IPS DF 4.7 (cell line): ENCODE results near the gene SYNE1.
"Not testable (repeated sequence)": the region's sequence is repeated elsewhere in the genome, so short reads cannot be mapped to it uniquely, and the experiment has no call there.

Experiments used
- DNase-seq: peaks from one replicate; pipeline ENCODE4 v3.0.0-alpha.2; 2013; ENCODE audit warnings: low spot score; ENCODE audit errors: extremely low read depth

Gene SYNE1

GRCh38 chr6:152566103-152566875, 70.9 kb downstream of the SYNE1 start:
- DNase-seq, result no peak

GRCh38 chr6:152563177-152563576, 74.0 kb downstream of the SYNE1 start:
- DNase-seq, result no peak

- DNase-seq, result not testable (repeated sequence)
These were observed 78.4 kb downstream of the SYNE1 start for GRCh38 chr6:152558798-152559197.

- DNase-seq, result no peak
These were observed 79.7 kb downstream of the SYNE1 start for GRCh38 chr6:152557502-152557901.

- no peak for DNase-seq
These were observed 82.3 kb downstream of the SYNE1 start for GRCh38 chr6:152554851-152555250.

- peak; percentile 62 for DNase-seq
These were observed 84.4 kb downstream of the SYNE1 start for GRCh38 chr6:152552616-152553209.

- DNase-seq, result no peak
These were observed 93.6 kb downstream of the SYNE1 start for GRCh38 chr6:152543519-152543918.

GRCh38 chr6:152540381-152540780, 96.8 kb downstream of the SYNE1 start:
- DNase-seq, result no peak

GRCh38 chr6:152534541-152534940, 102.6 kb downstream of the SYNE1 start:
- no peak for DNase-seq

GRCh38 chr6:152532556-152533422, 104.4 kb downstream of the SYNE1 start:
- no peak for DNase-seq

- no peak for DNase-seq
These were observed 105.5 kb downstream of the SYNE1 start for GRCh38 chr6:152531659-152532058.

GRCh38 chr6:152529369-152529768, 107.8 kb downstream of the SYNE1 start:
- DNase-seq, result no peak

- DNase-seq, result not testable (repeated sequence)
These were observed 123.0 kb downstream of the SYNE1 start for GRCh38 chr6:152514120-152514519.

GRCh38 chr6:152509916-152510315, 127.2 kb downstream of the SYNE1 start:
- DNase-seq, result no peak

GRCh38 chr6:152508477-152508876, 128.7 kb downstream of the SYNE1 start:
- no peak for DNase-seq

GRCh38 chr6:152503546-152503945, 133.6 kb downstream of the SYNE1 start:
- no peak for DNase-seq

GRCh38 chr6:152502421-152503188, 134.6 kb downstream of the SYNE1 start:
- no peak for DNase-seq

- DNase-seq, result no peak
These were observed 137.2 kb downstream of the SYNE1 start for GRCh38 chr6:152499931-152500330.

- DNase-seq, result no peak
These were observed 140.4 kb downstream of the SYNE1 start for GRCh38 chr6:152496731-152497130.

GRCh38 chr6:152495456-152495855, 141.7 kb downstream of the SYNE1 start:
- DNase-seq, result not testable (repeated sequence)

- DNase-seq, result not testable (repeated sequence)
These were observed 144.9 kb downstream of the SYNE1 start for GRCh38 chr6:152492281-152492680.
